A673 (cell line): ENCODE measurements around the gene UCP3. TPM values are rescaled to one million over a fixed set of nuclear protein-coding genes. Genes with fewer than 3 reads are reported as not detected.

Experiments
- BruUV-seq: library from RNA; stranded (reverse); fragments of 400-500 nt; replicated peaks from 2 replicates; lab custom pipeline; 2021; lab: Mats Ljungman, UMichigan
- CTCF ChIA-PET: fragments of 300-600 bp; sonication (Branson Sonifier 250); formaldehyde crosslinking; loops from one replicate; lab custom pipeline; 2022; ENCODE audit warnings: antibody characterized with exemption; lab: Charles Lee
- POLR2A ChIA-PET: fragments of 300-600 bp; sonication (Branson Sonifier 250); formaldehyde crosslinking; loops from one replicate; lab custom pipeline; 2022; ENCODE audit warnings: antibody characterized with exemption; ENCODE audit not compliant: low non-redundant PET; lab: Charles Lee
- DNase-seq: peaks from one replicate; pipeline ENCODE4 v3.0.0-alpha.2; 2015; ENCODE audit warnings: low spot score
- H3K27ac ChIP-seq: fragments of 200-600 bp; sonication (generic); 2 replicates; pipeline ENCODE4 v1.5.1; 2016; ENCODE audit warnings: mixed run types, low read depth, mild to moderate bottlenecking, mixed read lengths, antibody characterized with exemption, low read length; ENCODE audit not compliant: poor library complexity, severe bottlenecking
- H3K27me3 ChIP-seq: fragments of 200-600 bp; sonication (generic); replicated peaks from 2 replicates; pipeline ENCODE4 v1.6.1; 2017; ENCODE audit warnings: mixed run types, low read depth, mild to moderate bottlenecking, mixed read lengths, antibody characterized with exemption, low read length; ENCODE audit not compliant: insufficient read depth, poor library complexity
- H3K36me3 ChIP-seq: fragments of 200-600 bp; sonication (generic); 2 replicates; pipeline ENCODE4 v1.6.1; 2016; ENCODE audit warnings: mixed run types, mild to moderate bottlenecking, mixed read lengths, antibody characterized with exemption, low read length; ENCODE audit not compliant: insufficient read depth, poor library complexity, severe bottlenecking
- H3K4me1 ChIP-seq: fragments of 200-600 bp; sonication (generic); 2 replicates; pipeline ENCODE4 v1.6.1; 2017; ENCODE audit warnings: mixed run types, mild to moderate bottlenecking, mixed read lengths, antibody characterized with exemption, low read length; ENCODE audit not compliant: insufficient read depth, poor library complexity, severe bottlenecking
- H3K4me3 ChIP-seq: fragments of 200-600 bp; sonication (generic); 2 replicates; pipeline ENCODE4 v1.5.1; 2016; ENCODE audit warnings: low read depth, mixed run types, mild to moderate bottlenecking, mixed read lengths, low read length; ENCODE audit not compliant: poor library complexity, severe bottlenecking
- H3K9me3 ChIP-seq: fragments of 200-600 bp; sonication (generic); 2 replicates; pipeline ENCODE4 v1.6.1; 2016; ENCODE audit warnings: mixed run types, low read depth, mild to moderate bottlenecking, mixed read lengths, antibody characterized with exemption, low read length; ENCODE audit not compliant: poor library complexity, severe bottlenecking
- EZH2 ChIP-seq: fragments of 200-600 bp; sonication (generic); IDR thresholded peaks from 2 replicates; pipeline ENCODE4 v1.6.1; 2017; ENCODE audit warnings: borderline replicate concordance, low read depth, mild to moderate bottlenecking, mixed read lengths, antibody characterized with exemption, low read length; ENCODE audit not compliant: poor library complexity, severe bottlenecking
- intact Hi-C: fragments of 100-400 bp; cut with micrococcal nuclease; formaldehyde crosslinking; loops from one replicate; pipeline ENCODE4 v1.10.0; 2022; ENCODE audit not compliant: unreplicated experiment
- total RNA-seq: library from RNA; stranded (reverse); gene quantifications from 2 replicates; pipeline ENCODE4 v1.2.3, GENCODE V29; 2021
- TF ChIP-seq, protein P1 (sequence below): fragments of 300-800, 200-600 bp; sonication (generic); conservative IDR thresholded peaks from 2 replicates; pipeline ENCODE4 v1.5.1; 2017; ENCODE audit warnings: low read depth, mild to moderate bottlenecking, antibody characterized with exemption, low read length, moderate library complexity, mixed read lengths

The UCP3 gene
- total RNA-seq, 1 experiment from 2014 or later = 3.6 TPM

DNA sequence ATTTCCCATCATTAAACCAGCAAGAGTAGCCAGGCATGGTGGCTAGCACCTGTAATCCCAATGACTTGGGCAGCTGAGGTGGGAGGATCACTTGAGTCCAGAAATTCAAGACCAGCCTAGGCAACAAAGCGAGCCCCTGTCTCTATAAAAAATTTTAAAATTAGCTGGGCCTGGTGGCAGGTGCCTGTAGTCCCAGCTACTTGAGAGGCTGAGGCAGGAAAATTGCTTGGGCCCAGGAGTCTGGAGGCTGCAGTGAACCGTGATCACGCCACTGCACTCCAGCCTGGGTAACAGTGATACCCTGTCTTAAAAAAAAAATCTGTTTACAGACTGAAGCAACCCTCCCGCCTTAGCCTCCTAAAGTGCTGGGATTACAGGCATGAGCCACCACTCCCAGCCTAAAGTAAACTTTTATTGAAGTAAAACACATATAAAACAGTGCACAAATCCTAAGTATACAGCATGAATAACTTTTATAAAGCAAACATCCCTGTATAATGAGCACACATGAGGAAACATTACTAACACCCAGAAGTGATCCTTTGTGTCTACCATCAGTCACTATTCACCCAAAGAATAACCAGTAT is 12.6 kb downstream of the UCP3 start:
- TF ChIP-seq, protein P1, sequence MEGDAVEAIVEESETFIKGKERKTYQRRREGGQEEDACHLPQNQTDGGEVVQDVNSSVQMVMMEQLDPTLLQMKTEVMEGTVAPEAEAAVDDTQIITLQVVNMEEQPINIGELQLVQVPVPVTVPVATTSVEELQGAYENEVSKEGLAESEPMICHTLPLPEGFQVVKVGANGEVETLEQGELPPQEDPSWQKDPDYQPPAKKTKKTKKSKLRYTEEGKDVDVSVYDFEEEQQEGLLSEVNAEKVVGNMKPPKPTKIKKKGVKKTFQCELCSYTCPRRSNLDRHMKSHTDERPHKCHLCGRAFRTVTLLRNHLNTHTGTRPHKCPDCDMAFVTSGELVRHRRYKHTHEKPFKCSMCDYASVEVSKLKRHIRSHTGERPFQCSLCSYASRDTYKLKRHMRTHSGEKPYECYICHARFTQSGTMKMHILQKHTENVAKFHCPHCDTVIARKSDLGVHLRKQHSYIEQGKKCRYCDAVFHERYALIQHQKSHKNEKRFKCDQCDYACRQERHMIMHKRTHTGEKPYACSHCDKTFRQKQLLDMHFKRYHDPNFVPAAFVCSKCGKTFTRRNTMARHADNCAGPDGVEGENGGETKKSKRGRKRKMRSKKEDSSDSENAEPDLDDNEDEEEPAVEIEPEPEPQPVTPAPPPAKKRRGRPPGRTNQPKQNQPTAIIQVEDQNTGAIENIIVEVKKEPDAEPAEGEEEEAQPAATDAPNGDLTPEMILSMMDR = no peak
- TF ChIP-seq EZH2 = no peak
- no peaks in the 10 kb centered on the region for H3K9me3 ChIP-seq
- no peak overlapping the region for H3K27ac ChIP-seq
- POLR2A ChIA-PET = no interaction called here
- no TSS peak for BruUV-seq
- intact Hi-C loops = no loop called here
- no peak for DNase-seq
- H3K27me3 ChIP-seq = no peaks in the 10 kb centered on the region
- CTCF ChIA-PET = no interaction called here
- peaks cover 5% of the 10 kb centered on the region for H3K4me1 ChIP-seq
- no peaks in the 10 kb centered on the region for H3K36me3 ChIP-seq
- H3K4me3 ChIP-seq = no peak overlapping the region

DNA sequence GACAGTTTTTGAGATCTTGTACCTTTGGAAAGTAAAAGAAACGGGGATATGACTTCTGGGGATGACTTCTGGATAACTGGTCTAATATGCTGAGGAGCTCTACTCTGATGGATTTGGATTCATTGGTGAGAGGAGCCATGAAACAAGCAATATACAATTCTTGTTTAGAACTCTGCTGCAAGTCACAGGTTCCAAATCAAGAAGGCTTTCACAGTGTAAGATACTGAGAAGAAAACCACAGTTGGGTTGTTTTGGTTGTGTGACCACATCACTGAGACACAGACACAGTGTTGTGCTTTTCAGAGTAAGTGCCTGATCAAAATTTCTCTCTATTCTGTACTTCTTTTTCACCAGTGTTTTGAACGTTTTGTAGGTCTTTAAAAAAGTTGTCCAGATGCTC is 13.2 kb downstream of the UCP3 start:
- H3K36me3 ChIP-seq = no peaks in the 10 kb centered on the region
- H3K27me3 ChIP-seq = no peaks in the 10 kb centered on the region
- ChIA-PET CTCF (no interaction called here), POLR2A (no interaction called here)
- no peak overlapping the region for H3K27ac ChIP-seq
- TF ChIP-seq, protein P1 = no peak
- no peak for TF ChIP-seq EZH2
- intact Hi-C loops = no loop called here
- no peaks in the 10 kb centered on the region for H3K9me3 ChIP-seq
- H3K4me1 ChIP-seq = peaks cover under 1% of the 10 kb centered on the region
- H3K4me3 ChIP-seq = no peak overlapping the region
- BruUV-seq = no TSS peak
- no peak for DNase-seq

DNA sequence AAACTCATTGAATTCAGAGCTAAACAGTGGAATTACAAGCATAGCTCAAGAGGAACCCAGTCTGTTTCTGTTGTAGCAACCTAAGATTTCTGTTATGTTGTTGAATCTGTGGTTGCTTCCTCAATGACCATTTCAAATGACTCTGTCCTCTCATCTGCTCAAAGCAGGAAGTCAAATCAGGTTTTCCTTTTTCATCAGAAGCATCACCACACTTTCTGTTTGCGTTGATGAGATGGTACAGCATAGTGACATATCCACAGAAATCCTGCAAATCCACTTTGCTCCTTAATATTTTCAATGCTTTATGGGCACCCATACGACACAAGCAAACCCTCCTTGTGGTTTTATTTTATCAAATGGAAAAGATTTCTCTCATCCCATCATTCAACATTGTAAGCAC is 13.6 kb downstream of the UCP3 start:
- no peak overlapping the region for H3K27ac ChIP-seq
- POLR2A ChIA-PET = no interaction called here
- H3K36me3 ChIP-seq = no peaks in the 10 kb centered on the region
- no peaks in the 10 kb centered on the region for H3K4me1 ChIP-seq
- no peaks in the 10 kb centered on the region for H3K27me3 ChIP-seq
- intact Hi-C loops = no loop called here
- H3K4me3 ChIP-seq = no peak overlapping the region
- TF ChIP-seq, protein P1 = no peak
- no peak for TF ChIP-seq EZH2
- BruUV-seq = no TSS peak
- CTCF ChIA-PET = no interaction called here
- DNase-seq = no peak
- no peaks in the 10 kb centered on the region for H3K9me3 ChIP-seq
